Measurements from ENCODE around the gene BICDL2.

DNA sequence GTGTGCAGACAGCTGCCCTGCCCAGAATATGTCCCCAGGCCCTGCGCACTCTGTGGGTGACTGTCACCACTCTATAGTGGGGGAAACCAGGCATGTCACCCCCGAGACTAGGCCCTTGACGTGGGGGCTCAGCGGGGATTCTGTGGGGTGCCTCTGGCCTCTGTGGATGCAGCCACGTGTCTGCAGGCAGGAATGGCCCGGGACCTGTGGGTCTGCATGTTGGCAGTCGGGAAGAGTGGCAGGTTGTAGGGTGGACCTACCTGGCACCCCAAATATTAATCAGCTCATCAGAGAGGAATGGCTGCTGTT is 29.6 kb upstream of the BICDL2 start:
- TF ChIP-seq, protein P1, sequence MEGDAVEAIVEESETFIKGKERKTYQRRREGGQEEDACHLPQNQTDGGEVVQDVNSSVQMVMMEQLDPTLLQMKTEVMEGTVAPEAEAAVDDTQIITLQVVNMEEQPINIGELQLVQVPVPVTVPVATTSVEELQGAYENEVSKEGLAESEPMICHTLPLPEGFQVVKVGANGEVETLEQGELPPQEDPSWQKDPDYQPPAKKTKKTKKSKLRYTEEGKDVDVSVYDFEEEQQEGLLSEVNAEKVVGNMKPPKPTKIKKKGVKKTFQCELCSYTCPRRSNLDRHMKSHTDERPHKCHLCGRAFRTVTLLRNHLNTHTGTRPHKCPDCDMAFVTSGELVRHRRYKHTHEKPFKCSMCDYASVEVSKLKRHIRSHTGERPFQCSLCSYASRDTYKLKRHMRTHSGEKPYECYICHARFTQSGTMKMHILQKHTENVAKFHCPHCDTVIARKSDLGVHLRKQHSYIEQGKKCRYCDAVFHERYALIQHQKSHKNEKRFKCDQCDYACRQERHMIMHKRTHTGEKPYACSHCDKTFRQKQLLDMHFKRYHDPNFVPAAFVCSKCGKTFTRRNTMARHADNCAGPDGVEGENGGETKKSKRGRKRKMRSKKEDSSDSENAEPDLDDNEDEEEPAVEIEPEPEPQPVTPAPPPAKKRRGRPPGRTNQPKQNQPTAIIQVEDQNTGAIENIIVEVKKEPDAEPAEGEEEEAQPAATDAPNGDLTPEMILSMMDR (conservative IDR thresholded peaks at IDR 0.05; ENCODE audit: low read length), result no peak
- no peak for TF ChIP-seq EZH2phosphoT487 (IDR thresholded peaks at IDR 0.05; ENCODE audit: borderline replicate concordance)

All from Loucy (cell line).